ENCODE data around the gene FGD2. TPM values are rescaled to one million over a fixed set of nuclear protein-coding genes. Genes with fewer than 3 reads are reported as not detected.
A peak's percentile ranks its signal among the peaks of the same experiment; 100 is the strongest.

FGD2 gene
- total and polyA plus RNA-seq, 7 donors, result 3.7 to 40.8 (median 20.1) TPM

GRCh38 chr6:37014667-37015066 lies 9.2 kb downstream of the FGD2 start:
- no peak for DNase-seq
- TF ChIP-seq EP300 (IDR thresholded peaks at IDR 0.05), result no peak
- no peak for TF ChIP-seq POLR2A (IDR thresholded peaks at IDR 0.05)
- TF ChIP-seq, protein P1, sequence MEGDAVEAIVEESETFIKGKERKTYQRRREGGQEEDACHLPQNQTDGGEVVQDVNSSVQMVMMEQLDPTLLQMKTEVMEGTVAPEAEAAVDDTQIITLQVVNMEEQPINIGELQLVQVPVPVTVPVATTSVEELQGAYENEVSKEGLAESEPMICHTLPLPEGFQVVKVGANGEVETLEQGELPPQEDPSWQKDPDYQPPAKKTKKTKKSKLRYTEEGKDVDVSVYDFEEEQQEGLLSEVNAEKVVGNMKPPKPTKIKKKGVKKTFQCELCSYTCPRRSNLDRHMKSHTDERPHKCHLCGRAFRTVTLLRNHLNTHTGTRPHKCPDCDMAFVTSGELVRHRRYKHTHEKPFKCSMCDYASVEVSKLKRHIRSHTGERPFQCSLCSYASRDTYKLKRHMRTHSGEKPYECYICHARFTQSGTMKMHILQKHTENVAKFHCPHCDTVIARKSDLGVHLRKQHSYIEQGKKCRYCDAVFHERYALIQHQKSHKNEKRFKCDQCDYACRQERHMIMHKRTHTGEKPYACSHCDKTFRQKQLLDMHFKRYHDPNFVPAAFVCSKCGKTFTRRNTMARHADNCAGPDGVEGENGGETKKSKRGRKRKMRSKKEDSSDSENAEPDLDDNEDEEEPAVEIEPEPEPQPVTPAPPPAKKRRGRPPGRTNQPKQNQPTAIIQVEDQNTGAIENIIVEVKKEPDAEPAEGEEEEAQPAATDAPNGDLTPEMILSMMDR (IDR thresholded peaks at IDR 0.05), result no peak
- no peak for TF ChIP-seq POLR2AphosphoS5 (IDR thresholded peaks at IDR 0.05)
- Histone ChIP-seq H3K4me3 (no peak overlapping the region), H3K36me3 (no peaks in the 10 kb centered on the region), H3K27ac (no peak overlapping the region), H3K4me1 (peaks cover 0 to 18% (median 15%) of the 10 kb centered on the region in 4 donors), H3K9me3 (no peaks in the 10 kb centered on the region), H3K27me3 (no peaks in the 10 kb centered on the region)
- 92 to 94% methylated on average over 12 of the region's 12 CpGs for WGBS, 2 donors
- intact Hi-C loops (cut with DNase I), result no loop called here

- Histone ChIP-seq H3K27me3 (no peaks in the 10 kb centered on the region), H3K27ac (no peak overlapping the region), H3K4me3 (no peak overlapping the region), H3K4me1 (peaks cover 0 to 18% (median 15%) of the 10 kb centered on the region in 4 donors), H3K9me3 (no peaks in the 10 kb centered on the region), H3K36me3 (no peaks in the 10 kb centered on the region)
- intact Hi-C loops (cut with DNase I), result no loop called here
- TF ChIP-seq EP300 (IDR thresholded peaks at IDR 0.05) (no peak), POLR2A (IDR thresholded peaks at IDR 0.05) (no peak), POLR2AphosphoS5 (IDR thresholded peaks at IDR 0.05) (no peak)
- TF ChIP-seq, protein P1 (IDR thresholded peaks at IDR 0.05), result no peak
- no peak for DNase-seq
- WGBS, 2 donors, result 88 to 97% methylated on average over 9 of the region's 9 CpGs
Measured at GRCh38 chr6:37015532-37015931, 10.1 kb downstream of the FGD2 start.

DNA sequence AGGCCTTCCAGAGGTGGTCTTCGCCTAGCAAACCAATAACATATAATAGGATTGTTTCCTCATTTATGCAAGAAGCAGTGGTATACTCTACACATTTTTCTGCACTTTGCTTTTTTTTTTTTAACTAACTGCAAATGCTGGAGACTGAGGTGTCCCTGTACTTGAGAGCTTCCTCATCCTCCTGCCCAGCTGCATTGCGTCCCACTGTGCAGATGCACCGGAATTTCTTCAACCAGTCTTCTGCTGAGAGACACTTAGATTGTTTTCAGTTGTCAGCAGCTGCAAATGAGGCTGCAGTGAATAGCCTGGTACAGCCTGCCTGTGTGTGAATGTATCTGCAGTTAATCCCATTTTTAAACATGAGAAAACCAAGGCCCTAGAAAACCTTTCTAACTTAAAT lies 11.5 kb downstream of the FGD2 start:
- intact Hi-C loops (cut with DNase I), result no loop called here
- H3K27ac ChIP-seq, result peak overlapping the region in 1 of 4 donors; percentile 55
- 81 to 91% methylated on average over 3 of the region's 3 CpGs for WGBS, 2 donors
- H3K9me3 ChIP-seq, result no peaks in the 10 kb centered on the region
- peaks cover 0 to 18% (median 15%) of the 10 kb centered on the region in 4 donors for H3K4me1 ChIP-seq
- no peak overlapping the region for H3K4me3 ChIP-seq
- TF ChIP-seq POLR2A (IDR thresholded peaks at IDR 0.05) (no peak), POLR2AphosphoS5 (IDR thresholded peaks at IDR 0.05) (no peak), EP300 (IDR thresholded peaks at IDR 0.05) (no peak)
- TF ChIP-seq, protein P1 (IDR thresholded peaks at IDR 0.05), result no peak
- DNase-seq, result no peak
- H3K27me3 ChIP-seq, result no peaks in the 10 kb centered on the region
- H3K36me3 ChIP-seq, result no peaks in the 10 kb centered on the region

DNA sequence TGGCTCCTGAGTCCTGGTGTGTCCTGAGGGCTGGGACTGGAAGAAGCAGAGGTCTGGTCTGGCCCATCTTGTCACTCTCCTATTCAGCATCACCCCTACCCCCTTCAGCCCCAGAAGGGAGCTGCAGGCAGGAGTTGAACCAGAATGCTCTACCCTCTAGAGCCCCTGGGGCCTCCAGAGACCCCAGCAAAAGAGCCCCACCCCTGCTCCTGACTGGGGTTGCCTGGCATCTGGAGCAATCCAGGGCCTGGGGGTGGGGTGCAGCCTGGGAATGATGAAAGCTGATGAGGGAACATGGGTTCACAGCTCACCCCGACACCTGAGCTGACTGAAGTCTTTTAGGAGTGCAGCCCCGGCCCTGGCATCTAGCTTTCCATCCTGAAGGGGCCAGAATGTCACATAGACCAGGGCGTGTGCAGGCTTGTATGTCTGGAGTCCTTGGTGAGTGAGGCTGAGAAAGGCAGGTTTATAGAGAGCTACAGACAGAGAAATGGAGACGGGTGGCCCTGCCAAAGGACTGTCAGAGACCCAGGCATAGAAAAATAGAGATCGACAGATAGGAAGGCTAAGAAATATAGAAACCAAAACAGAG lies 12.2 kb downstream of the FGD2 start:
- intact Hi-C loops (cut with DNase I), result loop anchor here (1.0 to 2.0 kb wide), 3 partner anchors 39 to 251 kb away; partner anchors contain the start of gene C6orf89
- Histone ChIP-seq H3K36me3 (no peaks in the 10 kb centered on the region), H3K4me3 (no peak overlapping the region), H3K27me3 (no peaks in the 10 kb centered on the region), H3K27ac (peak overlapping the region; percentile 55 to 63 (median 60)), H3K9me3 (no peaks in the 10 kb centered on the region), H3K4me1 (peaks cover 0 to 18% (median 15%) of the 10 kb centered on the region in 4 donors)
- 59 to 66% methylated on average over 5 of the region's 5 CpGs for WGBS, 2 donors
- TF ChIP-seq, protein P1 (IDR thresholded peaks at IDR 0.05), result no peak
- TF ChIP-seq POLR2AphosphoS5 (IDR thresholded peaks at IDR 0.05) (no peak), POLR2A (IDR thresholded peaks at IDR 0.05) (no peak), EP300 (IDR thresholded peaks at IDR 0.05) (no peak)
- no peak for DNase-seq
